Measurements from ENCODE around the gene KCNIP1.

KCNIP1 gene

DNA sequence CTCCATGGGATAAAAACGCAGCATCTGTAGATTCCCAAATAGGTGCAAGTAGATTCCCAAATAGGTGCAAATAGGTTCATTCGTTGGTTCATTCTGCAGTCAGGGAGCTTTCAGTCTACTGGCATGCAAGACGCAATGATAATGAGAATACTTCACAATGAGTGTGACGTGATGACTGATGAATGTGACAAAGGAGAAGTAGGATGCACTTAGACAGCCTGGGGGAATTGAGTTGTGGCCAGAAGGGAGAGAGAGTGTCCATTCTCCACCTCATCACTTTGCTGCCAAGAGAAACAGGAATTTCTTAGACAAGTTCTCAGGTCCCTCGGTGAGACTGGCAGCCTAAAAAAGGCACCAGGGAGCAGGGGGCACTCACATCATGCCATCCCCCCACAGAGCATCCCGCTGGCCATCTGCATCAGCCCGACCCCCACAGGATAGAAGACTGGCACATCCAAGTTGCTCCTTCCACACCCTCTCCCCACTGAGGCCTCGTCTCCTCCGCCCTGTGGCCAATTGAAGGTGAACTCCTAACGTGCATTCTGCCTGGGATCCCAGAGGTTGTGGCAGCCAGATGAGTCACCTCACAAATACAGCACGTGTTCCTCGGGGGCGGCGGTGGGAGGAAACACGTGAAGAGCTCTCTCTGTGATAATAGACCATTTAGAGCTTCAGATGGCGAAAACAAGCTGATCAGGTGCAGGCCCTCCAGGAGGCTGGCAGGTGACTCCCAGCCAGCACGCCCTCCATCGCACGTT lies 19.9 kb upstream of the KCNIP1 start:
- no peak for DNase-seq

DNA sequence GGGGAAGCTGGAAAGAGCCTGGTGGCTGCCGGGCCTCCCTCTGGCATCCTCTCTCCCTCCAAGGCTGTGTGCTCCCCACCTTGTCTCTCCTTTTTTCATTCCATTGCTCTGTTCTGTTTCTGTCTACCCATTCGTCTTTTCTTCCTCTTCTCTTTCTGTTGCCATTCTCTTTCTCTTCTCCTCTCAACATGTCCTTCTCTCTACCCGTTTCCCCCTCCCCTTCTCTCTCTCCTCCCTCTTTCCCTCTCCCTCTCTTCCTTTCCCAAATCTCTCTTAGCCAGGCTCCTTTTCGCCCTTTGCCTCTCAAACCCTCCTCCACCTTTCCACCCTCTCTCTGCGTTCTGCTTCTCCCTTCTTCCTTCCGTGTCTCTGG lies 19.4 kb upstream of the KCNIP1 start:
- no peak for DNase-seq

DNA sequence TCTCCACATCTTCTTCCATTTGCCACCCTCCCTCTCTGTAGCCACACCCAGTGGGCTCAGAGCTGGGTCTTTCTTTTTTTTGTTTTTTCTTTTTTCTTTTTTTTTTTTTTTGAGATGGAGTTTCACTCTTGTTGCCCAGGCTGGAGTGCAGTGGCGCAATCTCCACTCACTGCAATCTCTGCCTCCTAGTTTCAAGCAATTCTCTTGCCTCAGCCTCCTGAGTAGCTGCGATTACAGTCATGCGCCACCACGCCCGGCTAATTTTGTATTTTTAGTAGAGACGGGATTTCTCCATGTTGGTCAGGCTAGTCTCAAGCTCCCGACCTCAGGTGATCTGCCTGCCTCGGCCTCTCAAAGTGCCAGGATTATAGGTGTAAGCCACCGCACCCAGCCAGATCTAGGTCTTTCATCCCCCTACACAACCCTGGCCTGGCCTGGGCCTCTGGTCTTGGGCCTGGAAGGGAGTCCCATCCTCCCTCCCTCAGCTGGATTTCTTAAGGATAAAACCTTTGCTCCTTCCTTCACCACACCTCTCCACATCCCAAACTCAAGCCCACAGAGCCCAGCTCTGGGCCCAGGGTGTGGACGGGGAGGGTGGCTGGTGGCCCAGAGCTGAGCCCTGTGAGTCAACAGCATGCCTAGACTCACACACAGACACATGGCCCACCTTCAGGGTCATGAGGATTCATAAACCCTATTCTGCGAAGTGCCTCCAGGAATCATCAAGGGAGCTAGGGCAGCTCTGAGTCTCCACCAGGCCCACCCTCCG lies 18.8 kb upstream of the KCNIP1 start:
- DNase-seq = no peak

DNA sequence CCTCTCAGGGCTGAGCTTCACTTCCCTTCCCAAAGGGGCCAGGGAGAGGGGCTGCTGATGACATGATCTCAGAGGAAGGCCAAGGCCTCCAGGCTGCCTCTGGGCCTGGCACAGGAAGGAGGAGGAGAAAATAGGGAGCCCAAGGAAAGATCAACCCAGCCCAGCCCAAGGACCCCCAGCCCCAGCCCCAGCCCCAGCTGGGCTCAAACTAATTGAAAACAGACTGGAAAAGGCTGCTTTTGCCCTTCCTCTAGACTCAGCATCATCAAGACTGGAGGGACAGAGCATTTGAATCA lies 18.3 kb upstream of the KCNIP1 start:
- no peak for DNase-seq

DNA sequence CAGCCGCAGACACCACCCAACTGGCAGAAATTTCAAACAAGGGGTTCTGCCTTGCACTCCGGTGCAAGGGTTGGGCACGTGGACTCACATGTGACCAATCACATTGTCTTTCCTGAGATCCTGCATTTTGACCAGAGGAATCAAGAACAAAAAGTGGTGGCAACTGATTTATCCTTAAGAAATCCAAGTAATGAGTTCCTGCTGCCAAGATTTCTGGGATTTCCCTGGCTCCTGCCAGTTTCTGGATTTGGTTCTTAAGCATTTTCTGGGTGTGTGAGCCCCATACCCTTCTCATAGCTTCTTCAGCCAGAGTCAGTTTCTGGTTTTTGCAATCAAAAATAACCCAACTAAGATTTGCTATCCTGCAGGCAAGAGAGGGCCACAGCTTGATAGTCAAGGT lies 17.4 kb upstream of the KCNIP1 start:
- no peak for DNase-seq

DNA sequence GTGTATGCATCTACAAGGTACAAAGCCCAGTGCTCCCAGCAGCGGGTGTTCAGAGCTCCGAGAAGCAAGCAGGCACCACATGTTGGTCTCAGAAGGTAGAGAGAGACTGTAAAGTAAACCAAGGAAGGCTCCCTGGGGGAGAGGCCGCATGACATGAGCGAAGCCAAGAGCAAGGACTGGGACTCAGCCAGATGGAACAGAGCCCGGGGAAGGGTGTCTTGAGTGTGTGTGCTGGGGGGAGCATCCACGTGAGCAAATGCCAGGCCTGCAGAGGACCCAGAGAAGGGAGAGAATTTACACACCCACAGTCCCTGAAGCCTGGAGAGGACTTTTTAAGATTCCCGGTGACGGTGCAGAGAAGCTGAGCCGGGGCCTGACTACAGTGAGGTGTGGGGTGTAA lies 15.2 kb upstream of the KCNIP1 start:
- no peak for DNase-seq

DNA sequence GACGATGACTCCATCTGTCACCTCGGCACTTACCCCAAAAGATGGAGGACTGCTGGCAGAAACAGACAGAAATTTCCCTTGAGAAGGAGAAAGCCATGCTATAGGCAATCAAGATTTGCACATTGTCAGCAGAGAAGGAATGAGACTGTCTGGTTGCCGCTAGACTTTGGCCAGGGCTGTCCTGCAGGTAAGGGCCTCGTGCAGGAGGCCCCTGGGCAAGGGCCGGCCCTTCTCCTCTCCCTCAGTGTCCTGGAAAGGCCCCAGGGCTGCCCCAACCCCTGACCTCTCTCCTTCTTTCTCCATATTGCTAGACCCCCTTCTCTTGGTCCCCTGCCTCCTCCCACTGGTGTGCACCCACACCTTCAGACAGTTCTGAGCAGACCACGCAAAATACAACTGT lies 14.6 kb upstream of the KCNIP1 start:
- no peak for DNase-seq

DNA sequence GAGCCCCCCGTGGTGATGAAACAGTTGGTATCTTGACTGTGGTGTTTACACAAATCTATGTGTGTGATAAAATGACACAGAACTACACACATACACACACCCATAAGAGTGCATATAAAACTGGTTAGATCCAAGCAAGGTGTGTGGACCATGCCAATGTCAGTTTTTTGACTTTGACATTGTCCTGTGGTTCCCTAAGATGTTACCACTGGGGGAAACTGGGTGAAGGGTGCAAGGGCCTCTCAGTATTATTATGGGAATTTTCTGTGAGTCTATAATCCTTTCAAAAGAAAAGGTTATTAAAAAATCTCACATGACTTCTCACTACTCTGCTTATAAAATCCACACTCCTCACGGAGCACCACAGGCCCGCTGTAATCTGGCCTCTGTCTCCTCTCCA lies 13.4 kb upstream of the KCNIP1 start:
- DNase-seq = no peak

DNA sequence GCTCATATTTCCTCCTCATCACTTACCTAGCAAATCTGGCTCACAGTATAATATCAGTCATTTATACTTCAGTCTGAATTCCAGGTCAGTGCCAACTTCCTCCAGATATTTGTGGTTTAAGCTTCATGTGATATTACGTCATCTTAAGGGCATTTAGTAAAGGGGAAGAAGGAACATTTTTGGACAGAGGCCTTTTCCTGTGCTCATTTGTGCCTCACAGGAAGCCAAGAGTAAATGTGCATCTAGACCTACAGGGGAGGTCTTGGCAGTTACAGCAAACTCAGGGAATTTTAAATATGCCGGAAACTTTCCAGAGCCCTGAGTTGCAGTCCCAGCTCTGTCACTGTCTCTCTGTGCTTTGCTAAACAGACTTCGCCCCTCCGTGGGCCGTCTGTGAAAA lies 12.3 kb upstream of the KCNIP1 start:
- DNase-seq = no peak

DNA sequence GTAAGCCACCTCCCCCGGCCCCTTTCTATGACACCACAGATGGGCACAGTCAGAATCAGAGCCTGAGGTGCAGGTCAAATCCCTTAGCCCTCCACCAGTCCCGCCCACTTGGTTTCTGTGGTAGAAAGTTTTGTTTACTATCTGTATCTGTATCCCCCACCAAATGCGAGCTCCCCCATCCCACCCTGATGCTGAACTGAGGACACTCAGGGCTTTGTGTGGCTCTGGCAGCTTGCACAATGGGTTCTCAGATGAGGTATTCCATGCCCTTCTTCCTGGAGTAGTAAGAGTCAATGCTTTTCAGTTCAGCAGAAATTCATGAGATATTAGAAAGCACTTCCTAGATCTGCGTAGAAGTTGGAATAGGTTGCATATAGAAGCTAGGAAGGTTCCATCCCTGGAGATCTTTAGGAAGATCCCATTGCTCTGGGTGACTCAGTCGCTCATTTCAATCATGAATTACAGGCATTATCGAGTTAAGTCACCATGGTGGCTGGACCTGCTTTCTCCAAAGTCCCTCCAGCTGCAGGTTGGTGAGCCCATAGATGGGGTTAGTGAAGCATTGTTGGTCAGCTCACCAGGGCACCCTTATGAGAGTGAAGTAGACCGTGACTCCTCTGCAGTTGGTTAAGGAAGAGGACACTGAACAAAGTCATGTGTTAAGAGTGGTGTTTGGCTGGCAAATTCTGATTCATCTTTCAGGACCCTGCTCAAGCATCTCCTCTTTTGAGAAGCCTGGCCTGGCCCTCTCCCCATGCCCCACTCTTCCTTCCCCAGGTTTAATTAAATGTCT lies 10.6 kb upstream of the KCNIP1 start:
- DNase-seq = no peak

DNA sequence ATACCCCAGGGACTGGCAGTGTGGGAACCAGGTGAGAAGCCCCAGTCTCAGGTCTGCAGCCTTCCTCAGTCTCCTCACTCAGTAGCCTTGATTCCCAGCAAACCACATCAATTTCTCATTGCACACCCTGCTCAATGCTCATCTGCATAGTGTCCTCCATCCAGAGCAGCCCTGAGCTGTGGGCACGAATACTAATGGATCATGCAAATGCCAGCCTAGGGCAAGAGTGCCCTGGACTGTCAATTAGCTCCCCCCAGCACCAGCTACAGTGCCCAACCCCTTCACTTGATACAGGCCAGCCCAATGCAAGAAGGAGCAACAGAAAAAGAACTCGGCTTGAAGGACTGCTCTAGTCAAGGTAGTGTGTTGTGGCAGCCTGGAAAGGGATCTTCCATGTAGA lies 9.8 kb upstream of the KCNIP1 start:
- no peak for DNase-seq

DNA sequence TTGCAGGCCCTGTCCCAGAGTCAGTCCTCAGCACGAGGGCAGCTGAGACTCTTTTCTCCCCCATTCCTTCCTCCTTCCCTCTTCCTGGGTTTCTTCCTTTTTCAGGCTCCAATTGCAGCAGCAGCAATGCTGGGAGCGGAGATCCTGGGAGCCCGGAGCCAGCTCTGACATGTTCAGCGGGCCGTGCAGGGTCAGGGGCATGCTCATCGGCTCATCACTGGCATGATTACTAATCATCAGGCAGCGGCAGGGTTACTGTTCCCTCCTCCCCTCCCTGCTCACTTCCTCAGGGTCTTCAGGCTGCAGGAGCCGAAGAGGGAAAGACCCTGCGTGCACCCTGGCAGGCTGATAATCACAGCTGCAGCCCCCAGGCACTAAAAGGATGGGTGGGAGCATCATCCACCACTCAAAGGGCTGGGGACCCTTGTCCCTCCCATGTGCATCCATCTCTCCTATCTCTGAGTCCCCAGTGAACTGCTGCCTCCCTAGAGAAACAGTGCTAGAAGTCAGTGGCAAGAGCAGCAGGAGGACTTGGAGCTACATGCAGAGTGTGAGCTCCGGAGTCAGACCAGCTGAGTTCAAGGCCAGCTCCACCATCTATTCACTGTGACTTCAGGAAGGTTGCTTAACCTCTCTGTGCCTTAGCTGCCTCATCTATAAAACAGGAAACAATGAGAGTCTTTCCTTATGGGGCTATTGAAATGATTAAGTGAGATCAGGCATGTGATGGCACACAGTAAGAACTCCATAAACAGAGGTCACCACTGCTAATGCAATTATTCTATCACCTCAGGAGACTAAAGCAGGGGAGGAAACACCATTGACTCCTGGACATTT lies 7.8 kb upstream of the KCNIP1 start:
- no peak for DNase-seq

DNA sequence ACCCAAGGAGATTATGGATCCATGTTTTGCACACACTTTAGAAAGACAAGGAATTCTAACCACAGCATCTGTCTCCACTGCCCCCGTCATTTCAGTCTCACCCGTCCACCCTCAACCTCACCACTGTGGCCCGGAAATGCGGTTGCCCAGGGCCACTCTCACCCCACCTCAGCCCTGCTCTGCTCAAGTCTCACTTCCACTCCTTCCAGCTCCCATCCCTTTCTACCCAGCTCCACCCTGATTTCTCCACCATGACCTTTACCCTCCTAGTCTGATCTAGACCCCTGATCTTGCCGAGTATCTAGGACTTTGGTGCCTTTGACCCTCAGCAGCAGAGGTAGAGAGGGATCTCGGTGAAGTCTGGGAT lies 7.2 kb upstream of the KCNIP1 start:
- DNase-seq = no peak

DNA sequence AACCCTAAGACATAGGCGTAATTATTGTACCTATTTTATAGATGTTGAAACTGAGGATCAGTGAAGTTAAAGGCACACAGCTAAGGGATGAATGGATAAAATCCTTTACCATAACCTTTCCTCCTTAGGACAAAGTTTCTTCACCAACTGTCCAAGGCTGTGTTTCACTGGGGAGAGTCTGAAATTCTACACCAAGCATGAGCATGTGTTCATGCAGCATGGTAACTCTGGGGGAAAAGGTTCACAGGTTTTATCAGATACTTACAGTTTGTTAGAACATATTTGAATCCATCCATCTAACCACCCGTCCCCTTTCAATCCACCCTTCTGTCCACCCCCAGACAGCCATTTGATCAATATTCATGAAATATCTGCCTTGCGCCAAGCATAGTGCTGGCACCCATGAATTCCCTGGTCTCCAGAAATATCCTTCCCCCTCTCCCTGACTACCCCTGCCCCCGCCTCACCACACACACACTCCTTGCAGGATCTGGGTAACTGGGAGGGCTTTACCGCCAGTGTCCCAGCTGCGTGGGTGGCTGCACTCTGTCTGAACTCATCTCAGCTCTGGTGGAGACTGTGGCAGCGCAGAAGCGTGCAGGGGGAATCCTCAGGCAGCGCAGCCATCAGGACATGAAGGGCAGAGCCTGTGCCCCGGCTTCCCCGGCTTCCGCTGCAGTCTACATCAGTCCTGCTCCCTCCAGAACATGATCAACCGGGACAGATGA lies 6.3 kb upstream of the KCNIP1 start:
- DNase-seq = no peak

DNA sequence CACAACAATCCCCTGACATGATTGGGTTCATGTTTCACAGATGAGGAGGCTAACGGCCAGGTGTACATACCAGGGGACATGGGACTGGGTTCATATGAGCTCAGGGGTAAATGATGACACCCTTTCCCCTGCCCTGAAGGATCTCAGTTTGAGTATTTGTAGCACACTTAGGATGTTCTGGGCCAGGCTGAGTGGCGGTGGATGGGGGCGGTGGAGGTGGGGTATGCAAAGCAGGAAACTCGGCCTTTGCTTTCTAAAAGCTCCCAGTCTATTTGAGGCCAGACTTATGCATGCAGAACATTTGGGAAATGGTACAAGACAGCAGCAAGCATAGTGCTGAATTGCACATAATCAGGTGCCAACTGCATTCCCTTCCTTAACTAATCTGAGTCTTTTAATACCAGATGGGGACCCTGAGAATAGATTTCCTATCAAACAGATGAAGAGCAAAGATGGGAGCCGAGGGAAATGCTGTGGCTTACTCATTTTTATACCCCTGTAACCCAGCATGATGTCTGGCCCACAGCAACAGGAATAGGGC lies 4.9 kb upstream of the KCNIP1 start:
- no peak for DNase-seq

DNA sequence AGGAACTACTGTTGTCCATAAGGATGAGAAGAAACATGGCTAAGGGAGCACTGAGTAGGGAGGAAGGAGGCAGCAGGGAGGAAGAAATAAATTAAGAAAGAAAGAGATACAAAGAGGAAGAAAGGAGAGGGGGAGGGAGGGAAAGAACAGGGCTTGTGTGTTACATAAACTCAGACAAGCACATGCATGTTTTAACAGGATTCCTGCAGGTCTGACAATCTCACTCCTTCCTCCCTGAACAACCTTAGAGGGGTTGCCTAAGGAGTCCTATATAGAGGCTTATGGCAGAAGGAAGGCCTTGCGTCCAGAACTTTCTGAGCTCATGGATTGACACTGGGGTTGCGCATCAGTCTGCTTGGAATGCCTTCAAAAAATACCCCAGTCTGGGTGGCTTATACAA lies 4.2 kb upstream of the KCNIP1 start:
- DNase-seq = no peak

DNA sequence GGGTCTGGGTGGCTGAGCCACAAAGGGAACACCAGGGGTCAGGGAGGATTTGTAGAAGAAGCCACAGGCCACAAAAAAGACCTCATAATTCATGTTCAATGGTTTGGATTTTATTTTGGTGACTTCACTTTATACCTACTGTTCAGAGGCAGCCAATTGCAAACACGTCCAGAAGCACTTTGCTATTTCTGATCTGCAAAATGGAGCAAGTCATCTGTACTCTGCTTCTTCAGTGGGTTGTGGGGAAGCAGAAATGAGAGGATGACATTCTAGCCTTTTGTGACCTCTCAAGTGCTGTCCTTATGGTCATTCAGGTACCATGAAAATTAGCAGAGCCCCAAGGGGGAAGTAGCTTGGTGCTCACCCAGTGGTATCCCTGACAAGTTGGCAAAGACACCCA lies 2.5 kb upstream of the KCNIP1 start:
- no peak for DNase-seq

DNA sequence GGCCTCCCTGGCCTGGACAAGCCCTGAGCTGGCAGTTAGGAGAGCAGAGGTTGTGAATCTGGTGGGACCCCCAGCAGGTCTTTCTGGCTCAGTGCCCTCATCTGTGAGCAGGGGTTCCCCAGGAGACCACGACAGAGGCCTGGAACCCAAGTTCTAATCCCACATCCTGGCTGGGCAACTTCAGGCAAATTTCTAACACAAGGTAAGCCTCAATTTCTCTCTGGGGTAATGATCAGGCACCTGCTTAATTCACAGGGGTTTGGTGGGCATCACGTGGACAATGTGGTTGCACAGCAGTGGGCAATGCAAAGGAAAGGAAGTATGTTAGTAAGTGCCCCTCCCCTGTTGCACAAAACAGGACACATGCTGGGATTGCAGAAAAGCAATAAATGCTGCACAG lies 1.9 kb upstream of the KCNIP1 start:
- DNase-seq = no peak

DNA sequence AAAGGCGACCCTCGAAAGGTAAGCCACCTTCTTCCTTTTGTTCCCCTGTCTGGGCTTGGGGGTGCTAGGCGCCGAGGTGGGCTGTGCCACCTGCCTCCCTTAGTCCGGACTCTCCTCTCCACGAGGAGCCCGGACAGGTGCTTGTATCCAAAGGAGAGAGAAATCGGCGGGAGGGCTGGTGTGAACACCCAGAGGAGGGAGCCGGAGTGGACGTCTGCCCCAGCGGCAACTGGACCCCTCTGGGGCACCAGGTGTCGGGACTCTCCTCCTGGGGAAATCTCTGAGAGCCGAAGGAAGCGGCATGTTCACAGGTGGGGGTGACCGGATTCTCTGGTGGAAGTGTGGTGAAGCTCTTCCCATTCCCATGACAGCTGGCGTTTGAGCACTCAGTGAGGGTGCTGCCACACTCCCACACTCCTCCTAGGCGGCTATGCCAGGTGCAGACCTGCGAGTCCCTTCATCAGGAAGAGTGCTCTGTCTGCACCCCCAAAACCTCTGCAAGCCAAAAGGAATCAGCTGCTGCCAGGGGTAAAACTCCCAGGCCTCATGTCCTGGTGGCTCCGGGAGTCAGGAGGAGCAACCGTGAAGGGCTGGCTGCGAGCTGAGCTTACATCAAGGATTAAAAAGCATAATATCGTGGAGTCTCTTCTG lies 921 bp downstream of the KCNIP1 start:
- DNase-seq = no peak

DNA sequence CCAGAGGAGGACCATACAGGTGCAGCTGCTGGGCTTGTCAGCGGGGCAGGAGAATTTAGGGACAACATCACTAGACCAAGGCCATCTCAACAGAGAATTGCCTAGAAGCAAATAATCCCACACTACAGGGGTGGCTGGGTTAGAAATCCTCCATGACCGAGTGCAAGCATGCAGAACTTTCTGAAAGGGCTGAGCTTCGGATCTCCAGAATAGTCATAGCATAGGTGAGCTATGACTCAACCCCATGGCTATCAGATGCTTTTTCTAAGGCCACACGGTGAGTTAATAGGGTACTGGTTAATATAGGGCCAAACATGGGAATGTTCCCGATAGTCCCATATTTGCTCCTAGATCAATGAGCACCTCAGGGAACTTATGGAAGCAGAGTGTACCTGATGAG lies 4.2 kb downstream of the KCNIP1 start:
- DNase-seq = no peak

DNA sequence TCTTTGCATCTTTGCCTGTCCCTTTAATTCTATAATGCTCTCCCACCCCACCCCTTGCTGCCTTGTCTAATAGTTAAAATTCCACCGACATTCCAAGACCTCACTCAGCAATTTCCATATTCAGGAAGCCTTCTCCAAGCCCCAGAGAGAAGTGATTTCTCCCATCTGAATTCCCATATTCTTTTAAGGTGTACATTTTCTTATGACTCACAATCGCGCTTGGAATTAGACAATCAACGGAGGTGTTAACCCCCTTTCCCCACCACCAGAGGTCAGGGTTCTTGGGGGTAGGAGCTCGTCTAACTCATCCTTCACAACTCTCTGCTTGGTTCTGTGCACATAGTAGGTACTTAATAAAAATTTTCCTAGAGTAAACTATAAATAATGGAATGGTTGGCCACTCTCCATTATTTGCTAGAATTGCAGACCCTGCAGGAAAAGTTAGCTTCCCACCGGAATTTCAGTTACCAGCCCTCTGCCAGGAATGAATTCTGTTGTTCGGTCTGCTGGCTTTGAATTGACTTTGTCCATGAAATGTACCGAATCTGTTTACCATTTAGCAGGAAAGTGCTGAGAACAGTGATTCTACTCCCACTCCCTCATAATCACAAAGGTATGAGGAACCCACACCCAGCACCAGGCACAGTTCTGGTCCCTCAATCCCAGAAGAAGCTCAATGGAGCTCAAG lies 5.0 kb downstream of the KCNIP1 start:
- no peak for DNase-seq

Data from central memory CD4-positive, alpha-beta T cell (primary cell).